Panc1 (cell line): ENCODE measurements around the gene ADGRD1.
A peak's percentile ranks its signal among the peaks of the same experiment; 100 is the strongest.

Source experiments
- POLR2AphosphoS5 ChIP-seq: IDR thresholded peaks from 2 replicates; pipeline ENCODE4 v1.6.1; 2012; ENCODE audit warnings: mild to moderate bottlenecking, low read depth, low read length, moderate library complexity
- TF ChIP-seq, protein P1 (sequence below): fragments of 450-650 bp; IDR thresholded peaks from 2 replicates; pipeline ENCODE4 v1.5.1; 2017; ENCODE audit warnings: mild to moderate bottlenecking

DNA sequence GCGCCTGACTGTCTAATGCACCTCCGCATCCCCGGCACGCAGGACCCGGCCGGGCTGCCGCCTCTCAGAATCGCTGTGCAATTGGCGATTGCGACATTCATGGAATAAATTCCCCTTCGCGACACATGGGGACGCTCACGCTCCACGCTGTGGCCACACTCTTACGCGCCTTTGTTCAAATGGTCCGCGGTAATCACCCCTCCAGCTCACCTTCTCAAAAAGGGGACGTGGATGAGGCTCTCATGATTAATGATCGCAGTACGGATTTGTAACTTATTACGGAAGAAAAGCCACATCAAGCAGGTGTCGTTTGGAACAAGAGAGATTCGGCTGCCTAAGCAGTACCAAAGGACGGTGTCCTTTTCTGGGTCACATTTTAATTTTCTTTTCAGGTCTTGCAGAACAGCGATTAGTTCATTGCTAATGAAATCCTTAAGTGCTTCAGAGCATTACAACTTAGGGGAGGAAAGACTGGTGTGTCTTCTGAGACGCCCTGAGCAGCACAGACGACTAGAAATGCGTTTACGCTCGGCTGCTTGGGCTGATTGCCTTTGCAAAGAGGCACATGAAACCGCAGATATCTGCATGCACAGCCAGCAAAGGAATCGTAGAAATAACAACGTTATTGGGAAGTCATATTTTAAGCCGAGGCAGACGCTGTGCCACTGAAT lies 37.3 kb upstream of the ADGRD1 start:
- TF ChIP-seq, protein P1, sequence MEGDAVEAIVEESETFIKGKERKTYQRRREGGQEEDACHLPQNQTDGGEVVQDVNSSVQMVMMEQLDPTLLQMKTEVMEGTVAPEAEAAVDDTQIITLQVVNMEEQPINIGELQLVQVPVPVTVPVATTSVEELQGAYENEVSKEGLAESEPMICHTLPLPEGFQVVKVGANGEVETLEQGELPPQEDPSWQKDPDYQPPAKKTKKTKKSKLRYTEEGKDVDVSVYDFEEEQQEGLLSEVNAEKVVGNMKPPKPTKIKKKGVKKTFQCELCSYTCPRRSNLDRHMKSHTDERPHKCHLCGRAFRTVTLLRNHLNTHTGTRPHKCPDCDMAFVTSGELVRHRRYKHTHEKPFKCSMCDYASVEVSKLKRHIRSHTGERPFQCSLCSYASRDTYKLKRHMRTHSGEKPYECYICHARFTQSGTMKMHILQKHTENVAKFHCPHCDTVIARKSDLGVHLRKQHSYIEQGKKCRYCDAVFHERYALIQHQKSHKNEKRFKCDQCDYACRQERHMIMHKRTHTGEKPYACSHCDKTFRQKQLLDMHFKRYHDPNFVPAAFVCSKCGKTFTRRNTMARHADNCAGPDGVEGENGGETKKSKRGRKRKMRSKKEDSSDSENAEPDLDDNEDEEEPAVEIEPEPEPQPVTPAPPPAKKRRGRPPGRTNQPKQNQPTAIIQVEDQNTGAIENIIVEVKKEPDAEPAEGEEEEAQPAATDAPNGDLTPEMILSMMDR: peak; percentile 96
- TF ChIP-seq POLR2AphosphoS5: no peak
